GM23338 (cell line): ENCODE data around the gene CMKLR1.

Source experiments
- CREB1 ChIP-seq: fragments of 250-450 bp; sonication (Bioruptor Pico); IDR thresholded peaks from 2 replicates; pipeline ENCODE4 v1.5.0; 2020; ENCODE audit warnings: low read depth, mild to moderate bottlenecking, moderate library complexity
- CTCF ChIP-seq, 2 experiments: fragments of 200-600 bp in 1 of 2; sonication (generic) in 1 of 2; conservative IDR thresholded peaks; 2 replicates each; pipeline versions ENCODE4 v1.5.1 to v1.6.1; 2016 to 2017; ENCODE audit warnings: antibody characterized with exemption in 2 of 2, low read depth in 2 of 2, mild to moderate bottlenecking in 2 of 2, moderate library complexity in 1 of 2
- EZH2 ChIP-seq: fragments of 200-600 bp; sonication (generic); IDR thresholded peaks from one replicate; pipeline ENCODE4 v1.8.0; 2017; ENCODE audit warnings: antibody characterized with exemption, mild to moderate bottlenecking, low read depth; ENCODE audit not compliant: unreplicated experiment
- EZH2phosphoT487 ChIP-seq: fragments of 200-600 bp; sonication (generic); IDR thresholded peaks from one replicate; pipeline ENCODE4 v1.8.1; 2018; ENCODE audit warnings: antibody characterized with exemption; ENCODE audit not compliant: unreplicated experiment
- JUNB ChIP-seq: IDR thresholded peaks from one replicate; pipeline ENCODE4 v1.6.1; 2016; ENCODE audit warnings: antibody characterized with exemption; ENCODE audit not compliant: unreplicated experiment
- NANOG ChIP-seq: IDR thresholded peaks from 2 replicates; pipeline ENCODE4 v1.6.1; 2016; ENCODE audit warnings: antibody characterized with exemption, borderline replicate concordance
- POLR2AphosphoS5 ChIP-seq: IDR thresholded peaks from 2 replicates; pipeline ENCODE4 v1.6.1; 2016; ENCODE audit warnings: antibody characterized with exemption, low read depth
- REST ChIP-seq: IDR thresholded peaks from one replicate; pipeline ENCODE4 v1.6.1; 2018; ENCODE audit warnings: antibody characterized with exemption; ENCODE audit not compliant: unreplicated experiment
- STAT1 ChIP-seq: IDR thresholded peaks from one replicate; pipeline ENCODE4 v1.6.1; 2016; ENCODE audit warnings: antibody characterized with exemption; ENCODE audit not compliant: unreplicated experiment
- ZNF114 ChIP-seq: fragments of 250-450 bp; sonication (Bioruptor Pico); IDR thresholded peaks from 2 replicates; pipeline ENCODE4 v1.5.0; 2020; ENCODE audit warnings: mild to moderate bottlenecking, moderate library complexity
- ZNF331 ChIP-seq: fragments of 250-450 bp; sonication (Bioruptor Pico); IDR thresholded peaks from 2 replicates; pipeline ENCODE4 v1.5.0; 2020; ENCODE audit warnings: low read depth, mild to moderate bottlenecking, moderate library complexity
- ZNF462 ChIP-seq: fragments of 250-450 bp; sonication (Bioruptor Pico); IDR thresholded peaks from 2 replicates; pipeline ENCODE4 v1.5.0; 2020; ENCODE audit warnings: mild to moderate bottlenecking, moderate library complexity

- TF ChIP-seq CTCF (conservative IDR thresholded peaks at IDR 0.05; ENCODE audit: low read depth in 2 of 2): no peak
- TF ChIP-seq POLR2AphosphoS5: no peak
- TF ChIP-seq EZH2phosphoT487: no peak
- no peak for TF ChIP-seq NANOG
- no peak for TF ChIP-seq EZH2
- TF ChIP-seq REST: no peak
- TF ChIP-seq ZNF114 (CRISPR knock-in tag): no peak
- TF ChIP-seq CREB1 (CRISPR knock-in tag): no peak
- TF ChIP-seq JUNB: no peak
- no peak for TF ChIP-seq ZNF331 (CRISPR knock-in tag)
- TF ChIP-seq STAT1: no peak
- TF ChIP-seq ZNF462 (CRISPR knock-in tag): no peak
Observed at GRCh38 chr12:108277613-108278012, 61.5 kb downstream of the CMKLR1 start.
